ENCODE results near the gene MYADM.

GRCh38 chr19:53828531-53828930 lies 39.2 kb upstream of the MYADM start:
- TF ChIP-seq CTCF (IDR thresholded peaks at IDR 0.05; ENCODE audit: poor library complexity), result no peak
- TF ChIP-seq EZH2 (IDR thresholded peaks at IDR 0.05; ENCODE audit: borderline replicate concordance), result no peak

All from hepatocyte (in vitro differentiated cells).